ENCODE results near the gene FSHR.

DNA sequence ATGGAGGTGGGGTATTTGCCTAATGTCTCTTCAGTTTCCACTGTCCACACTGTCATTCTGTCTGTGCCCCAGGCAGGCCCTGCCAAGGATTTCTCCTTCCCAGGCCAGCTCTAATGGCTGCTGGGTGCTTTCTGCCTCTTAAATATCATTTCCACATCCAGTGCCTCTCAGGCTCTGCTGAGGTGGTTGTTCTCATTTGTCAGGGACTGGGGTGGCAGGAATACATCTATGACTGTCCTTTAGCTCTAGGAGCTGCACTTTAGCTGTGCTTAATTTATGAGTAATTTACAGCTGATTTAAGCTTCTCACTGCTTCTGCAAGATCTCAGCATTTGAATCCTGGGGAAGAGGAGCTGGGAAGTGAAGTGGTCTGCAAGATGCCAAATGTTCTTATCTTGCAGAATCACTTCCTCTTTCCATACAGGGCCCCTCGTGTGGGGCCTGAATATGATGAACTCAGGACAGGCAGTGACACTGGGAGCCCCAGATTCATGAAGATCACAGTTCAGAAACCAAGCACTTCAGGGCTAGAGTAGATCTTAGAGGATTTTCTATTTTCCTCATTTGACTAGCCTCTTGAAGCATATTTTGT lies 150.2 kb downstream of the FSHR start:
- TF ChIP-seq, protein P1, sequence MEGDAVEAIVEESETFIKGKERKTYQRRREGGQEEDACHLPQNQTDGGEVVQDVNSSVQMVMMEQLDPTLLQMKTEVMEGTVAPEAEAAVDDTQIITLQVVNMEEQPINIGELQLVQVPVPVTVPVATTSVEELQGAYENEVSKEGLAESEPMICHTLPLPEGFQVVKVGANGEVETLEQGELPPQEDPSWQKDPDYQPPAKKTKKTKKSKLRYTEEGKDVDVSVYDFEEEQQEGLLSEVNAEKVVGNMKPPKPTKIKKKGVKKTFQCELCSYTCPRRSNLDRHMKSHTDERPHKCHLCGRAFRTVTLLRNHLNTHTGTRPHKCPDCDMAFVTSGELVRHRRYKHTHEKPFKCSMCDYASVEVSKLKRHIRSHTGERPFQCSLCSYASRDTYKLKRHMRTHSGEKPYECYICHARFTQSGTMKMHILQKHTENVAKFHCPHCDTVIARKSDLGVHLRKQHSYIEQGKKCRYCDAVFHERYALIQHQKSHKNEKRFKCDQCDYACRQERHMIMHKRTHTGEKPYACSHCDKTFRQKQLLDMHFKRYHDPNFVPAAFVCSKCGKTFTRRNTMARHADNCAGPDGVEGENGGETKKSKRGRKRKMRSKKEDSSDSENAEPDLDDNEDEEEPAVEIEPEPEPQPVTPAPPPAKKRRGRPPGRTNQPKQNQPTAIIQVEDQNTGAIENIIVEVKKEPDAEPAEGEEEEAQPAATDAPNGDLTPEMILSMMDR (IDR thresholded peaks at IDR 0.05): no peak
- TF ChIP-seq POLR2A (IDR thresholded peaks at IDR 0.05): no peak
